Stimulated activated CD8-positive, alpha-beta memory T cell treated with anti-CD3 and anti-CD28 coated beads, Interleukin-12 subunit alpha, Interleukin-12 subunit beta, amount 100 ng/mL, for 4 hours (primary cell): Measurements from ENCODE around the gene BCL7C.
A peak's percentile ranks its signal among the peaks of the same experiment; 100 is the strongest.
"Not testable (repeated sequence)": the region's sequence is repeated elsewhere in the genome, so short reads cannot be mapped to it uniquely, and the experiment has no call there.

Source experiments
- DNase-seq: peaks from one replicate; pipeline ENCODE4 v3.0.0-alpha.2; 2020; ENCODE audit warnings: low read depth

BCL7C gene

DNA sequence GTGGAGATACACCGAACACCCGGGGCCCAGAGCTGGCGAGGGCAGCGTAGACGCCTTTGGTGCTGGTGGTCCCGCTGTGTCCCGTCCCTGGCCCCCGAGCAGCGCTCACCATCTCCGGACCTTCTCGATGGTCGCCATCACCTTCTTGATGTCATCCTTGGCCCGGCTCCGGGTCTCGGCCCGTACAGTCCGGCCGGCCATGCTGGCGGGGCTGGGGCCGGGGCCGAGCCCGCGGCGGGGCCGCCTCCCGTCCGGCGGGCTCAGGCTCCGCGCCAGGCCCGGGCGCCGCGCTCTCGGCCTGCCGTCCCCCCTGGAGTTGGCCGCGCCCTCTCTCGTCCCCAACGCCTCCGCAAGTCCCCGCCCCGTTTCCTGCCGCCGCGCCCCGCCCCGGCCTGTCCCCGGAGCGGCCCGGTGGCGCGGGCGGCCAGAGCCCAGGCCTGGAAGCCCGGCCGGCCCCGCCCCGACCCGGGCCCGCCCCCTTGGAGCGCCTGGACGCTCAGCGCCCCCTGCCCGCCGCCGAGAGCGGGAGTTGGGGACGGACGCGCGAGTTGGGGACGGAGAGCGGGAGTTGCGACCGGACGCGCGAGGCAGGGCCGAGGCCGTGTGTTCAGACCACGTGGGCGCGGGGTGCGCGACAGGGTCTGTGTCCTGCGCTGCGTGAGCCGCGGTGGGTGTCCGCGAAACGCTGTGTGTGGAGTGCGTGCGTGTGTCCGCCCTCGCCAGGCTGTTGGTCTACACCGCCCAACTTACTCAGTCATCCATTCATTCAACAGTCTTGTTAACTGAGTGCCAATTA lies at the start of gene BCL7C:
BCL7C (minus strand) TSS at position 334 of the 796 bp plus-strand sequence; CDS start at position 201, 133 bp downstream.
- DNase-seq, result peak; percentile 69

DNA sequence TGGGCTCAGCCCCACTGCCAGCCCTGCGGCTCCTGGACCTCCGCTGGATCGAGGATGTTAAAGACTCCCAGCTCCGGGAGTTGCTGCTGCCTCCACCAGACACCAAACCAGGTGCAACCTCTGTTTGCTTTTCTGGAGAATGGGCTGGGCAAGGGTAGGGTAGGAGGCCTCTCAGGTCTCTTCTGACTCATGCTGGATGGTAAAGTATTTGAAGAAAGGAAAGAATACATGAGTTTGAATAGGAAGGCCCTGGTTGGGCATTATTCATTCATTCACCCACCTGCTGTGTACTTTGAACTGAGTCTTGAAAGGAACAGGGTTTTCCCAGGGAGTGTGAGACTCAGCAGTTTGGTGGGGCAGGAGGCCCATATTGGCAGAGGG lies 48.5 kb upstream of the BCL7C start:
- DNase-seq, result no peak

DNA sequence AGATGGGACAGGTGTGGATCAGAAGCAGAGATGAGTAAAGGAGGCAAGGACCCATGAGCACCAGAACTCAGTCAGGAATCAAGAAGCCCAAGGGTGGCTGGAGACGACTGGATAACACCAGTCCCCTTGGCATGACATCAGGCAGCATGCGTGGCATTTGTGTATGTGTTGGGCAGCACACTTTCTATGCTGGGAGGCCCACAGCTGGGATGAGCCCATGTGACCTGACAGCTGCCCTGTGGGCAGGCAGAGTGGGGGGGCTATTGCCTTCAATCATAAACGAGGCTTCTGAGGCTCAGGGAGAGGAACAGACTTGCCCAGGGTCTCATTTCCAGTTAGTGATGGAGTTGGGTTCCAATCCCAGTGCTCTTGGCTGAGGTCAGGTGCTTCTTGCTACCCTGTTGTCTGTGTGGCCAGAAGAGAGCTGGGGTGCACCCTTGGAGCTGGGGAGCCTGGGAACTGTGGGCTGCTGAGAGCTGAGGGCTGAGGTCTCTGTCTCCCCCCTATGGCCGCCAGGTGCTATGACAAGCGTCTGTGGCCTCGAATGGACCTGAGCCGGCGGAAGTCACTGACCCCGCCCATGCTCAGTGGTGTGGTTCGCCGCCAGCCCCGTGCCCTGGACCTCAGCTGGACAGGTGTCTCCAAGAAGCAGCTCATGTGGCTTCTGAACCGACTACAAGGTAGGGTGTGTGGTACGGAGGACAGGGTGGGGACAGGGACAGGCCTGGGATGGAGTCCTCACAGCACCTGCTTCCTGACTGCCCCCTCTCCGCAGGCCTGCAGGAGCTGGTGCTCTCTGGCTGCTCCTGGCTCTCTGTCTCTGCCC lies 47.9 kb upstream of the BCL7C start:
- DNase-seq, result peak; percentile 41

- DNase-seq, result not testable (repeated sequence)
Observed at GRCh38 chr16:30939571-30939970, 45.7 kb upstream of the BCL7C start.

- no peak for DNase-seq
Observed at GRCh38 chr16:30937692-30938091, 43.8 kb upstream of the BCL7C start.

- no peak for DNase-seq
Observed at GRCh38 chr16:30934827-30935557, 41.1 kb upstream of the BCL7C start.

- DNase-seq, result no peak
Observed at GRCh38 chr16:30931068-30931650, 37.3 kb upstream of the BCL7C start.

DNA sequence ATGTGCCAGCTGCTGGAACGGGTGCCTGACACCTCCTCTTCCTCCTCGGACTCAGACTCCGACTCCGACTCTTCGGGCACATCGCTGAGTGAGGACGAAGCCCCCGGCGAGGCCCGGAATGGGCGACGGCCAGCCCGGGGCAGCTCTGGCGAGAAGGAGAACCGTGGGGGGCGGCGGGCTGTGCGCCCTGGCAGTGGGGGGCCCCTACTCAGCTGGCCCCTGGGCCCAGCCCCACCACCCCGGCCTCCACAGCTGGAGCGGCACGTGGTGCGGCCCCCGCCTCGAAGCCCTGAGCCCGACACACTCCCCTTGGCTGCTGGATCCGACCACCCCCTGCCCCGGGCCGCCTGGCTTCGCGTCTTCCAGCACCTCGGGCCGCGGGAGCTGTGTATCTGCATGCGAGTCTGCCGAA lies 36.3 kb upstream of the BCL7C start:
- no peak for DNase-seq

GRCh38 chr16:30929167-30929566 lies 35.3 kb upstream of the BCL7C start:
- DNase-seq, result no peak

DNA sequence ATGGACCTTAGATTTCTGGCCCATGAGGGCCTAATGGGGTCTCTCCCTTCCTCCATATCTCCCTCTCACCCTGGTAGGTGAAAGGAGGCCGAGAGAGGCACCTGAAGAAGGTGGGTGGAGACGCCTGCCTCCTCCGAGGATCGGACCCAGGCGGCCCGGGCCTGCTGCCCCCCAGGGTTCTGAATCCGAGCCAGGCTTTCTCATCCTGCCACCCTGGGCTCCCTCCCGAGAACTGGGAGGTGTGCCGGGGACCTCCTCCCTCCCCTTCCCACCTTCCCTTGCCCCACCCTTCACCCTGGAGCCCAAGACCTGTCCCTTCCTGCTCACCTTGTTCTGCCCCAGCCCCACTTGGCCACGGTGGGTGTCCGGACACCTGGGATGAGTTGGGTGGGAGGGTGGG lies 34.5 kb upstream of the BCL7C start:
- DNase-seq, result no peak

- no peak for DNase-seq
Observed at GRCh38 chr16:30927789-30928378, 34.0 kb upstream of the BCL7C start.

- no peak for DNase-seq
Observed at GRCh38 chr16:30926937-30927788, 33.3 kb upstream of the BCL7C start.

DNA sequence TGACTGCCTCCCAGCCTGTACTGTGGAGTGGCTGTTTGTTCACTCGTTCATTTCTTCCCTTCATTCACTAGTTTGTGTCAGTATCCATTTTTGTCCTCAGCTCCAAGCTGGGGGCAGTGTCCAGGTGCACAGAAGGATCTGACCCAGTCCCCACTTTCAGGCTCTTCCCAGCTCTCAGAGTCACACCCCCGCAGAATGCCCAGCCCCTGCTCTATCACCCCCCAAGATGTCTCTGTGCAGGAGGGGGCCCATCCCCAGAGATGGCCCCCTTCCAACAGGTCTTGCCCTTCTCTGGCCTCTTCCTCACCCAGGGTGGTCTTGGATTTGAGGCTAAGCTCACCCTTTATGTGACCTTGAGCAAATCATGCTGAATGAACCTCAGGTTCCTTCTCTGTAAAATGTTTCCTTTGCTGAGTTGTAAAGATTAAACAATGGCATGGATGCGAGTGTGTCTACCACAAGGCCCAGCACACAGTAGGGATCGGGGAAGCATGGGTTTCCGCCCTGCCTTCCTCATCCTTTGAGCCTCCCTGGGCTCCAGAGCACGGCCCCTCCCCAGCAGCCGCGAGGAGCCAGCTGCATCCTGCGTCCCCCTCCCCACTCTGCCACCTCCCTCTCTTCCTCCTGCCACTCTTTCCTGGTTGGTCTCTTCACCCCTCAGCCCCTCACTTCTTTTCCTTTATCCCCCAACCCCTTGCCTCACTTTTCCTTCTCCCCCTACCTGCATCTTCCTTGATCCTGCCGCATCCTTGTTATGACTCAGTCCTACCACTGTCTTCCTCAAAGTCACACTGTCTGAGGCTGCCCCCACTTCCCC lies 32.3 kb upstream of the BCL7C start:
- DNase-seq, result no peak

- no peak for DNase-seq
Observed at GRCh38 chr16:30925632-30925987, 31.7 kb upstream of the BCL7C start.

- no peak for DNase-seq
Observed at GRCh38 chr16:30924913-30925631, 31.2 kb upstream of the BCL7C start.

GRCh38 chr16:30924076-30924912 lies 30.4 kb upstream of the BCL7C start:
- no peak for DNase-seq

GRCh38 chr16:30923554-30924075 lies 29.7 kb upstream of the BCL7C start, which contains the start of gene FBXL19:
TSS of gene FBXL19 (plus strand) at chr16:30923572. CDS start at chr16:30925755, 2,183 bp downstream.
- no peak for DNase-seq

DNA sequence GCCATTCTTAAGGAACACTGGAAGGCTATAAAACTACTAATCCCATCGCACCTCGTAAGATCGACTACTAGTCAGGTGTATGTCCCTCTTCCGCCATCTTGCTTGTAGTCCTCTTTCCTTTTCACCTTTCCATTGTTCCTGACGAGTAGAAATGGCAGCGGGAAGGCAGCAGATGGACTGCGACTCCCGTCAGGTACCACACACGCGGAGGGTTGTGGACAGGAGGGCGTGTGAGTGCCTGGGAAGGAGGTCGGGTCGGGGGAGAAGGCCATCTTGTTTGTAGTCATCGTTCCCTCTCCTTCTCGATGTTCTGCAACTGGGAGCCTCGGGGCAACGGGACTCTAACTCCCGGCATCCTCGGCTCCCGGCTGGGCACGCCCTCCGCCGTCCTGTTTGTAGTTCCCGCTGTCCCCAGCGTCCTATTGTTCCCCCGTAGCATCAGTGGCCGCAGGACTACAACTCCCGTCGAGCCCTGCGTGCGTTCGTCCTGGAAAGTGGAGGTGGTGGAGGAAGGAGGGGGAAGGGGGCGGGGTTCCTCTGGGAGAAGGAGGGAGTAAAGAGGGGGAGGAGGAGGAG lies 29.2 kb upstream of the BCL7C start:
- peak; percentile 91 for DNase-seq
